Measurements from ENCODE around the gene ALOX15B. TPM values are rescaled to one million over a fixed set of nuclear protein-coding genes. Genes with fewer than 3 reads are reported as not detected.

The ALOX15B gene
- total and polyA plus RNA-seq, 2 of the 13 experiments (the other 11 are each of a cell fraction or from before 2014, with no cell fraction given): not detected

- TF ChIP-seq ZNF646 (CRISPR knock-in tag; IDR thresholded peaks at IDR 0.05) (no peak), FOSL2 (CRISPR knock-in tag; IDR thresholded peaks at IDR 0.05) (peak; percentile 63), MIER3 (CRISPR knock-in tag; IDR thresholded peaks at IDR 0.05; ENCODE audit: borderline replicate concordance) (0 out of 2 replicates have a peak, but pooled peaks have one; percentile 29), NR2F2 (IDR thresholded peaks at IDR 0.05; ENCODE audit: borderline replicate concordance, low read depth) (0 out of 2 replicates have a peak, but pooled peaks have one; percentile 15), FOXA1 (IDR thresholded peaks at IDR 0.05) (peak; percentile 56; the same call in 1 of the 2 replicates), FOXA1 (CRISPR knock-in tag; IDR thresholded peaks at IDR 0.05) (no peak), ZNF382 (CRISPR knock-in tag; IDR thresholded peaks at IDR 0.05; ENCODE audit: borderline replicate concordance) (no peak), FOXP1 (IDR thresholded peaks at IDR 0.05) (no peak), FOXP1 (CRISPR knock-in tag; IDR thresholded peaks at IDR 0.05) (peak; percentile 50), ATF7 (IDR thresholded peaks at IDR 0.05) (peak; percentile 33; the same call in 1 of the 2 replicates), ATF7 (CRISPR knock-in tag; IDR thresholded peaks at IDR 0.05) (no peak), ZXDC (CRISPR knock-in tag; IDR thresholded peaks at IDR 0.05) (no peak), FOXP4 (CRISPR knock-in tag; IDR thresholded peaks at IDR 0.05) (0 out of 2 replicates have a peak, but pooled peaks have one; percentile 14), EP300 (IDR thresholded peaks at IDR 0.05; ENCODE audit: low read depth in 2 of 2, low read length in 2 of 2) (peak in 1 of 2 experiments; percentile 36; a peak in 1 of 4 replicates), EP300 (CRISPR knock-in tag; IDR thresholded peaks at IDR 0.05; ENCODE audit: borderline replicate concordance) (no peak)
These were observed 6.9 kb upstream of the ALOX15B start (continued) for GRCh38 chr17:8031950-8032349.
